BE2C (cell line): Measurements from ENCODE around the gene SPACA7.

ENCODE experiments used
- DNase-seq: peaks from one replicate; pipeline ENCODE4 v3.0.0-alpha.2; 2020
- H3K27me3 ChIP-seq: fragments of 250-450 bp; sonication (Bioruptor Pico); 2 replicates; pipeline ENCODE4 v1.5.1; 2020; ENCODE audit warnings: mild to moderate bottlenecking
- H3K36me3 ChIP-seq: fragments of 250-450 bp; sonication (Bioruptor Pico); 2 replicates; pipeline ENCODE4 v1.5.1; 2020; ENCODE audit warnings: mild to moderate bottlenecking
- H3K4me1 ChIP-seq: fragments of 250-450 bp; sonication (Bioruptor Pico); 2 replicates; pipeline ENCODE4 v1.5.1; 2020
- H3K4me3 ChIP-seq: 2 replicates; pipeline ENCODE4 v1.5.1; 2011; ENCODE audit warnings: low read depth, low read length
- H3K9me3 ChIP-seq: fragments of 250-450 bp; sonication (Bioruptor Pico); 2 replicates; pipeline ENCODE4 v1.5.1; 2020
- CTCF ChIP-seq: IDR thresholded peaks from 2 replicates; pipeline ENCODE4 v1.5.1; 2012; ENCODE audit warnings: mild to moderate bottlenecking, low read depth, low read length

The SPACA7 gene

DNA sequence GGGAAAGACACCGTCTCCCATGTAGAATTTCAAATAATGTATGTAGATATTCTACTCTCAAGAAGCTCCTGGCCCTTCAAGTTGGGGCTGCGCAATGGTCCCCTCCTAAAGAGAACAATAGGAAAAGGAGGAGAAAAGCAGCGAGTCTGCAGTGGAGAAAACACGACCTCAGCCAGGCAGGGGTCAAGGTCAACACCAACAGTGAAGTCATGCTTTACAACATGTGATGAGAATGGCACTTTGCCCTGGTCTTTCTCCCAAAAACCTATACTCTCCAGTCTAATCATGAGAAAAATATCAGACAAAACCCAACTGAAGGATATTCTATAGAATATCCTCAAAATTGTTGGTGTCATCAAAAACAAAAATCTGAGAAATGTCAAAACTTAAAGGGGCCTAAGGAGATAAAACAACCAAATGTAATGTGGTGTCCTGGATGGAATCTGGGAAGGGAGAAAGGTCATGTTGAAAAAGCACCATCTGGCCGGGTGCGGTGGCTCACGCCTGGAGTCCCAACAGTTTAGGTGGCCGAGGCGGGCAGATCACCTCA lies 101.0 kb downstream of the SPACA7 start:
- Histone ChIP-seq H3K36me3 (peaks cover 3% of the 10 kb centered on the region), H3K9me3 (no peaks in the 10 kb centered on the region), H3K27me3 (no peaks in the 10 kb centered on the region), H3K4me3 (no peak overlapping the region), H3K4me1 (no peaks in the 10 kb centered on the region)
- DNase-seq, result no peak
- TF ChIP-seq CTCF, result no peak

DNA sequence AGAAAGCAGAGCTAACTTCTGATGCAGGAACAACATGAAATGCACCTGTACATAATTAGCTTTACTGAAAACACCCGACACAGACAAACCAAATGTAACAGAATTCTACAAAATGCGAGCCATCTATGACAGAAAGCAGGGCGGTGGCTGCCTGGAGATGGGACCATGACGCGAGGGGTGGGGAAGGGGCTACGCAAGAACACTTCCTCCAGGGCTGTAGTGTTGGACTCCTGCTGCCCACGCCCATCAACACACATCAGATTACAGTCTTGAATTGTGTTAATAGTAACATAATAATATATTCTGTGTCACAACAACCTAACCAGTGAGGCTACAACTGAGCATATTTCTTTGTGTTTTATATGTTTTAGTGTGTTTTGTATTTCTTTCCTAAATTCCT lies 103.2 kb downstream of the SPACA7 start:
- no peaks in the 10 kb centered on the region for H3K4me1 ChIP-seq
- H3K4me3 ChIP-seq, result no peak overlapping the region
- H3K36me3 ChIP-seq, result peaks cover 3% of the 10 kb centered on the region
- no peaks in the 10 kb centered on the region for H3K27me3 ChIP-seq
- TF ChIP-seq CTCF, result no peak
- no peak for DNase-seq
- H3K9me3 ChIP-seq, result no peaks in the 10 kb centered on the region

GRCh38 chr13:112481458-112481857 lies 105.3 kb downstream of the SPACA7 start:
- no peaks in the 10 kb centered on the region for H3K36me3 ChIP-seq
- H3K9me3 ChIP-seq, result no peaks in the 10 kb centered on the region
- no peak for DNase-seq
- no peaks in the 10 kb centered on the region for H3K27me3 ChIP-seq
- no peak for TF ChIP-seq CTCF
- H3K4me1 ChIP-seq, result no peaks in the 10 kb centered on the region
- no peak overlapping the region for H3K4me3 ChIP-seq

DNA sequence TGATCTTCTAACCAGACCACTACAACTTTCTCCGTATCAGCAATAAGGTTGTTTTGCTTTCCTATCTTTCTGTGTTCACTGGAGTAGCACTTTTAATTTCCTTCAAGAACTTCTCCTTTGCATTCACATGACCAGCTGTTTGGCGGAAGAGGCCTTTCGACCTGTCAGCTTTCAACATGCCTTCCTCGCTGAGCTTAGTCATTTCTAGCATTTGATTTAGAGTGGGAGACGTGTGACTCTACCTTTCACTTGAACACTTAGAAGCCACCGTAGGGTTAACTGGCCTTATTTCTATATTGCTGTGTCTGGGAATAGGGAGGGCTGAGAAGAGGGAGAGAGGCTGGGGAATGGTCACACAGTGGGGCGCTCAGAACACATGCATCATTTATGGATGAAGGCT lies 107.1 kb downstream of the SPACA7 start:
- Histone ChIP-seq H3K36me3 (no peaks in the 10 kb centered on the region), H3K9me3 (no peaks in the 10 kb centered on the region), H3K4me1 (no peaks in the 10 kb centered on the region), H3K27me3 (no peaks in the 10 kb centered on the region), H3K4me3 (no peak overlapping the region)
- TF ChIP-seq CTCF, result no peak
- DNase-seq, result no peak
